ENCODE results near the gene NUPR1.

GRCh38 chr16:28587386-28587785 lies 48.6 kb upstream of the NUPR1 start:
- TF ChIP-seq CTCF (IDR thresholded peaks at IDR 0.05; ENCODE audit: low read length) (no peak), EZH2 (optimal IDR thresholded peaks at IDR 0.05; ENCODE audit: low read depth, low read length) (no peak)

Measured in MM.1S (cell line).